ENCODE measurements around the gene PGF. TPM values are rescaled to one million over a fixed set of nuclear protein-coding genes. Genes with fewer than 3 reads are reported as not detected.

PGF gene
- total RNA-seq, 3 donors from 2014 or later: 0.96 to 3.1 (median 2.3) TPM

GRCh38 chr14:74950795-74951442 lies 4.5 kb downstream of the PGF start:
- peaks cover 26% of the 10 kb centered on the region for H3K4me1 ChIP-seq (ENCODE audit: low read depth)
- peak in 2 of 3 donors; percentile 49 to 61 for DNase-seq
- H3K9me3 ChIP-seq: no peaks in the 10 kb centered on the region
- ATAC-seq: peak; percentile 65
- H3K4me3 ChIP-seq: no peak overlapping the region
- intact Hi-C loops (cut with DNase I, micrococcal nuclease): loop anchor here in 1 of 2 donors (10.0 kb wide), 1 partner anchor 54 kb away; the partner anchor contains the start of gene EIF2B2
- no peaks in the 10 kb centered on the region for H3K36me3 ChIP-seq (ENCODE audit: low read depth)
- no peak for TF ChIP-seq CTCF (IDR thresholded peaks at IDR 0.05)

DNA sequence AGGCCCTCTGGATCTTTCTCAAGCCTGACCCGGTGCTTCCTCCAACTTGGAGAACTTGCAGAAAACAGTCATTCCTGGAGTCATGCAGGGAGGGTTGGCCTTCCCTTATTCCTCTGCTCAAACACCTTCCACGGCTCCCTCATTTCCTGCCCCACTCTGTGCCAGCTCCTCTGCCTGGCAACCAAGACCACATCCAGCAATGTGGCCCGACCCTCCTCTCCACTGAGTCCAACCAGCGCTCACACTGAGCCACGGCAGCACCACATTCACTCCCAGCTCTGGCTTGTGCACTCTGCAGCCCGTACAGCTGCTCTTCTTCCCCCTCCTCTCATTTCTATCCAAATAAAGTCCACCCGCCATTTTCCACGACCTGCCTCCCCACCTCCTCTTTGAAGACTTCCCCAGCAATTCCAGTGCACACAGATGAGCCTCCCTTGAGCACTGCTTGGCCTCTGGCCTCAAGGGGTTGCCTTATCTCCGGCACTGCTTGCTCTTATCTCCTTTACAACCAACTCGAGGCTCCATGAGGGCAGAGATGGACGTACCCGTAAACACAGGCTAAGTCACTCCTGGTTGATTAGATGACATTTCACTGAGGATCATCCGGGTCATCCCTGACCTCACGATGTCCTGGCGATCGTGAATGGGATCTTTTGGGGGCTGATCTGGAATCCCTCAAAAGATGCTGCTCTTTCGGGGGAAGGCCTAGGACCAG lies 5.4 kb downstream of the PGF start:
- Histone ChIP-seq H3K4me3 (no peak overlapping the region), H3K36me3 (ENCODE audit: low read depth) (no peaks in the 10 kb centered on the region), H3K4me1 (ENCODE audit: low read depth) (peaks cover 23% of the 10 kb centered on the region), H3K9me3 (no peaks in the 10 kb centered on the region)
- DNase-seq (no peak), ATAC-seq (no peak)
- TF ChIP-seq CTCF (IDR thresholded peaks at IDR 0.05): no peak
- intact Hi-C loops (cut with DNase I, micrococcal nuclease): loop anchor here (5.0 to 10.0 kb wide), 2 partner anchors 55 to 137 kb away; partner anchors contain the start of gene EIF2B2 (in 1 of the 2)

DNA sequence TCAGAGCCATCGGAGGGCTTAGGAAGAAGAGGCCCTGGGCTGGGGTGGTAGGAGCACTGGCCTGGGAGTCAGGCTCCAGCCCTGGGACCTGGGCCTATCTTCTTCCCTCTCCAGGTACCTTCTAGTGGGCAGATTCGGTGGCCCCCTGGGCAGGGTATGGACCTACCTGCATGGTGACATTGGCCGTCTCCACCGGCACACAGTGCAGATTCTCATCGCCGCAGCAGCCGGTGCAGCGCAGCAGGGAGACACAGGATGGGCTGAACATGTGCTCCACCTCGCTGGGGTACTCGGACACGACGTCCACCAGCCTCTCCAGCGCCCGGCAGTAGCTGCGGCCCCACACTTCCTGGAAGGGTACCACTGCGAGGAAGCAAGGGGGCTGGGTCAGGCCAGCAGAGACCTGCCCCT lies 6.2 kb downstream of the PGF start:
- intact Hi-C loops (cut with DNase I, micrococcal nuclease): loop anchor here in 1 of 2 donors (5.0 kb wide), 1 partner anchor 138 kb away; no protein-coding TSS in a partner anchor
- Histone ChIP-seq H3K36me3 (ENCODE audit: low read depth) (no peaks in the 10 kb centered on the region), H3K4me3 (no peak overlapping the region), H3K4me1 (ENCODE audit: low read depth) (peaks cover 18% of the 10 kb centered on the region), H3K9me3 (no peaks in the 10 kb centered on the region)
- no peak for TF ChIP-seq CTCF (IDR thresholded peaks at IDR 0.05)
- no peak for DNase-seq
- no peak for ATAC-seq

- Histone ChIP-seq H3K4me1 (ENCODE audit: low read depth) (peaks cover 18% of the 10 kb centered on the region), H3K36me3 (ENCODE audit: low read depth) (no peaks in the 10 kb centered on the region), H3K4me3 (no peak overlapping the region), H3K9me3 (no peaks in the 10 kb centered on the region)
- ATAC-seq (no peak), DNase-seq (no peak)
- TF ChIP-seq CTCF (IDR thresholded peaks at IDR 0.05): no peak
- intact Hi-C loops (cut with DNase I, micrococcal nuclease): loop anchor here in 1 of 2 donors (5.0 kb wide), 1 partner anchor 139 kb away; no protein-coding TSS in a partner anchor
These were observed 6.9 kb downstream of the PGF start for GRCh38 chr14:74948228-74949175.
